Fibroblast of mammary gland (primary cell): ENCODE measurements around the gene ANGPTL2.

Experiments used
- DNase-seq: peaks from one replicate; pipeline ENCODE4 v3.0.0-alpha.2; 2010; ENCODE audit warnings: low read depth
- H3K4me3 ChIP-seq: 2 replicates; pipeline ENCODE4 v1.5.1; 2011; ENCODE audit warnings: low read depth, mild to moderate bottlenecking, low read length, moderate library complexity; ENCODE audit not compliant: control insufficient read depth
- CTCF ChIP-seq: conservative IDR thresholded peaks from 2 replicates; pipeline ENCODE4 v1.5.1; 2011; ENCODE audit warnings: low read depth, low read length, inconsistent platforms; ENCODE audit not compliant: control insufficient read depth, insufficient read depth

ANGPTL2 gene

GRCh38 chr9:127058645-127059021 is 63.8 kb downstream of the ANGPTL2 start:
- peak; percentile 80 for DNase-seq
- no peak for TF ChIP-seq CTCF
- H3K4me3 ChIP-seq: no peak overlapping the region

- DNase-seq: peak; percentile 59
- TF ChIP-seq CTCF: no peak
- no peak overlapping the region for H3K4me3 ChIP-seq
These were observed 64.3 kb downstream of the ANGPTL2 start for GRCh38 chr9:127058011-127058644.

- no peak for TF ChIP-seq CTCF
- no peak overlapping the region for H3K4me3 ChIP-seq
- DNase-seq: no peak
These were observed 66.0 kb downstream of the ANGPTL2 start for GRCh38 chr9:127056446-127056845.

GRCh38 chr9:127055745-127056402 is 66.6 kb downstream of the ANGPTL2 start:
- no peak for TF ChIP-seq CTCF
- no peak for DNase-seq

GRCh38 chr9:127053960-127054359 is 68.5 kb downstream of the ANGPTL2 start:
- TF ChIP-seq CTCF: no peak
- no peak for DNase-seq

More at GRCh38 chr9:127055745-127056402, 66.6 kb downstream of the ANGPTL2 start:
- no peak overlapping the region for H3K4me3 ChIP-seq

GRCh38 chr9:127053057-127053821 is 69.2 kb downstream of the ANGPTL2 start:
- H3K4me3 ChIP-seq: no peak overlapping the region
- no peak for TF ChIP-seq CTCF
- DNase-seq: no peak

More at GRCh38 chr9:127053960-127054359, 68.5 kb downstream of the ANGPTL2 start:
- H3K4me3 ChIP-seq: no peak overlapping the region
